Stimulated activated CD4-positive, alpha-beta T cell treated with anti-CD3 and anti-CD28 coated beads, Interleukin-2, amount 100 ng/mL, for 48 hours (primary cell): ENCODE data around the gene ALDH1A1.

Source experiments
- DNase-seq, 2 donors: peaks; one replicate each; pipeline ENCODE4 v3.0.0-alpha.2; 2020

ALDH1A1 gene

DNA sequence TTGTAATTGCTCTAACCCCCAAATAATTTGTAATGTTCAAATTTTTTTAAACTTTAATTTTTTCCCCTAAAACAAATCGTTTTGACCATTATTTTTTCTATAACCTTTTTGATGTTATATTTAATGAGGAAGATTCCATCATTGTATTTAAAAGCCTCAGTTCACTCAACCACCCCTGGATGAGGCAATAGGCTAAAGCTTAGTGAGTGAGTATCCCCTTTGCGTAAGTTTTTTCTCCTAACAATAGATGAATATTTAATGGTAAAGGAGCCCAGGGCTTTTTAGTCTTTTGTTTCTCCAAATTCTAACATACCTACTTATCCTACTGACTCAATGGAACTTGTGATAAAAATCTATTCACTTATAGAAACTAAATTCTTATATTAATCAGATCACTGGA, 38.1 kb downstream of the ALDH1A1 start:
- DNase-seq: no peak

DNA sequence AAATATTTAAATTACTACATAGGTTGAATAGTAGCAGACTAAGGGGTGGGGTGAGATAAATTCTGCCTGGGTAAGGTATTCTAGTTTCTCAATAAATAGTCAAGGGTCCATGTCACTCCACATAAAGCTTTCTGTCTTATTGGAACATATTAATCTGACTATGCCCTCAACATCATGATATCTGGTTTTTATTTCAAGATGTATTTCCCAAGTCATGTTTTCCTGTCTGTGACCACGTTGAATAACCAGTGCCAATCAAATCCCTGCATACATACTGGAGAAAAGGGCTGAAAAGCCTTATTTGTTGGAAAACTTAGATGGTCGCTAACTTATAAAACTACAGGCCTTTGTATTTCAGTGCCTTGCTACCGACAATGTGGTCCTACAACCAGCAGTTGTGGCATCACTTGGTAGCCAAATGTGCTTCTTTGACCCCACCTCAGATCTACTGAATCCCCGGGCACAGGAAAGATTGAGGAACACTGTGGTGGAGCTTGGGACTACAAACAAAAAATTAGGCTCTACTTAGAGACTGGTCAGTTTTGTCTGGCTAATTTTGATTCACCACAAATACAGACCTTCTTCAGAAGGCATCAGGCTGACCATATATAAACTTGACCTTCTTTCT, 39.4 kb downstream of the ALDH1A1 start:
- no peak for DNase-seq

DNA sequence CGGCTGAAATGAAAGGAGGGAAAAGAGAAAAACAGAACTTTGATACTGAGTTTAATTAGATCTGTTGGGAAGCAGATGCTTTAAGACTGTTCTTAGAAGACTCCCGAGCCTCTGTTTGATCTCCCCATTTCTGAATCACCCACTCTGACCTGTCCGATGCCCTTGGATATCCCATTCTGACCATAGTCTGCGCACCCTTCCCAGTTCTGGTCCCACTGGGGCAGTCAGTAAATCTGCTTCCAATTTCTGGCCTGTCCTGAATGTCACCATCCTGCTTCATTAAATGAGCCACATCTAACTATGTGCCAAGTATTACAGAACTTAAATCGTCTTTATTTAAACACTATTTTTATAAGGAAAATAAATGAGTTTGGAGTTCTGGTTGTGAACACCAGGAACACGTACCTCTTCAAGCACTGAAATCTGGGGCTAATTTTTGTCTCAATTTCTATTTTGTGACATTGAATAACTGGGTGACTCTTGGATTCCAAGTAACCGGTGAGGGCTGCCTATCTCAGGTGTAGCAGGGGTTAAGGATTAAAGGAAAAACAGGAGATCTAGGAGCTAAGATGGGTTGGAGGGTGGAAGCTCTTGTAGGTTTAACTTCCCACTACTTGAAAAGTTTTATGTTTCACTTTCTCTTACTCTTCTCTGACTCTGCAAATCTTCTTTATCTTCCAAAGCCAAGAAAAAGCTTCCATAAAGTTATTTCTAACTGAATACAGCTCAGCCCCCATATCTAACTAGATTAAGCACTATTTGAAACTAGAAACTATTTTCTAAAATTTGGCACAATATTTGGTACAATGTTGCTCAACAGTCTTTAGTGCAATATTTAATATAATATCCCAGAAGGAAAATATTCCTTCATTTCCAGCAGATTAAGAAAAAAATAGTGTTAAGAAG, 40.1 kb downstream of the ALDH1A1 start:
- DNase-seq: no peak

DNA sequence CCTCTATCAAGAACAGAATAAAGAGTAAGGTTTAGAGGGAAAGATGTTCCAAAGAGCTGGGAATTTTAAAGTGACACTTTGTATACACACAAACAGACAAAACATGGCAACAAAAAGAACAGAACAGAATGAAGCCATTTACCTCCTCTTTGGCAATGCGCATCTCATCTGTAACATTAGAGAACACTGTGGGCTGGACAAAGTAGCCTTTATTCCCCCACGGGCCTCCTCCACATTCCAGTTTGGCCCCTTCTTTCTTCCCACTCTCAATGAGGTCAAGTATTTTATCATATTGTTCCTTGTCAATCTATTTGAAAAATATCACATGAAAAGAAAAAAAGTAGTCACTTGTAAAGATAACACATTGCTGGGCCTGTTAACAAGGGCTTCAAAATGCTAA, 41.0 kb downstream of the ALDH1A1 start:
- no peak for DNase-seq

DNA sequence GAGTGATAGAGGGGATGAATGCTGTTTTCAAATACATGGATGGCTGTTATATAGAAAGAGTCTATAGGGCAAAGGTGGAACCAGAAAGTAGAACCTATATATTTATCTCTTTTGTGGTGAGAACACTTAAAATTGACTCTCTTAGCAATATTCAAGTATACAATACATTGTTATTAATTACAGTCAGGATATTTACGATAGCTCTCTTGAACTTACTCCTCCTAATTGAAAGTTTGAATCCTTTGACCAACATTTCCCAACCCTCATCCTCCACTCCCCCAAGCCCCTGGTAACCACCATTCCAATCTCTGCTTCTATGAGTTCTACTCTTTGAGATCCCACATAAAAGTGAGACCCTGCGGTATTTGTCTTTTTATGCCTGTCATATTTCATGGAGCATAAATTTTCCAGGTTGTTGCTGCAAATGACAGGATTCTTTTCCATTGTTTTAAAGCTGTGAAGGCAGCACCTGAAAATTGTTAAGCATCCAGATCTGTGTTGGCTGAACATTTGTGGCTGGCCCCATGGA, 41.5 kb downstream of the ALDH1A1 start:
- no peak for DNase-seq

DNA sequence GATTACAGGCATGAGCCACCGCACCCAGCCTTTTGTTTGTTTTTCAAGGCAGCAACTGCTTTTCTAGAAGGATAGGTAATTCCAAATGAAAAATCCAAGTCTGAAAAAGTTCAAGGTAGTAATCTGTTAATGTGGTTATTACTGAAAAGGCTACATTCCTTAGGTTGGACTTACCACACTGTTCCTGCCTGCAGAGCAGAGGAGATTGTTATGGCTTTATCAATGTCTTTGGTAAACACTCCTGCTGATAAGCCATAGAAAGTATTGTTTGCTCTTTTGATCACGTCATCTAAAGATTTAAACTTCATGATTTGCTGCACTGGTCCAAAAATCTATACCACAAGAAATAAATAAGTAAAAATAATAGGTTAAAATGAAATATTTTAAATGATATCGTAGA, 43.4 kb downstream of the ALDH1A1 start:
- no peak for DNase-seq

DNA sequence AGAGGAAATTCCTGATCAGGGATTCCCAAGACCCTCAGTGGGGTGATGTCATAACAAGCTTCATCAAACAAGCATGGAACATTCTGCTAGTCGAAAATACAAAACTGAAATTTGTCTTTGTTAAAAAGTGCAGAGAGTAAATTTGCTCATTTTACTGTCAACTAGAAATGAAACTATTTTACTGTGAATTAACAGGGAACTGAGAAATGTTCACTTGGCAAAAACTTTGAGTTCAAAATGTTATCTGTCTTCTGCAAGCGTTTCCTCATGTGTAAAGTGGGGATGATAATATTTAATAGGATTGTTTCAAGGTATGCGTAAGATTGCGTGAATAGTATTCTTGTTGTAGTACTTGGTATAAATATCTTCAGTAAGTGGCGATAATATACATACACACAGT, 45.4 kb downstream of the ALDH1A1 start:
- DNase-seq: no peak

DNA sequence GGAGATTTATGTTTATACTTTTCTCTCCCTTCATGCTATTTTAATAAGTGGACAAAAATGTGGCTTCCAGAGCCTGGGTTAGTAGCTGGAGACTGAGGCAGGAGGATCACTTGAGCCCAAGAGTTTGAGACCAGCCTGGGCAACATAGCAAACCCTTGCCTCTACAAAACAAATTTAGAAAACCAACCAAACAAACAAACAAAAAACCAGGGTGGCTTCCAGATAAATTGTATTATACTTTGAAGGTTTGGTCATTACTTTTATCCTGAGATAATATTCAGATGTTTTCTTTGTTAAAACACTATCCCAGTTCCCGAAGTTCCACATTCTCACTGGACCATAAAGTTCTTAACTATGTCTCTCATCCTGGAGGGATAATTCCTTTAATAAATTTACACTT, 46.0 kb downstream of the ALDH1A1 start:
- DNase-seq: no peak

DNA sequence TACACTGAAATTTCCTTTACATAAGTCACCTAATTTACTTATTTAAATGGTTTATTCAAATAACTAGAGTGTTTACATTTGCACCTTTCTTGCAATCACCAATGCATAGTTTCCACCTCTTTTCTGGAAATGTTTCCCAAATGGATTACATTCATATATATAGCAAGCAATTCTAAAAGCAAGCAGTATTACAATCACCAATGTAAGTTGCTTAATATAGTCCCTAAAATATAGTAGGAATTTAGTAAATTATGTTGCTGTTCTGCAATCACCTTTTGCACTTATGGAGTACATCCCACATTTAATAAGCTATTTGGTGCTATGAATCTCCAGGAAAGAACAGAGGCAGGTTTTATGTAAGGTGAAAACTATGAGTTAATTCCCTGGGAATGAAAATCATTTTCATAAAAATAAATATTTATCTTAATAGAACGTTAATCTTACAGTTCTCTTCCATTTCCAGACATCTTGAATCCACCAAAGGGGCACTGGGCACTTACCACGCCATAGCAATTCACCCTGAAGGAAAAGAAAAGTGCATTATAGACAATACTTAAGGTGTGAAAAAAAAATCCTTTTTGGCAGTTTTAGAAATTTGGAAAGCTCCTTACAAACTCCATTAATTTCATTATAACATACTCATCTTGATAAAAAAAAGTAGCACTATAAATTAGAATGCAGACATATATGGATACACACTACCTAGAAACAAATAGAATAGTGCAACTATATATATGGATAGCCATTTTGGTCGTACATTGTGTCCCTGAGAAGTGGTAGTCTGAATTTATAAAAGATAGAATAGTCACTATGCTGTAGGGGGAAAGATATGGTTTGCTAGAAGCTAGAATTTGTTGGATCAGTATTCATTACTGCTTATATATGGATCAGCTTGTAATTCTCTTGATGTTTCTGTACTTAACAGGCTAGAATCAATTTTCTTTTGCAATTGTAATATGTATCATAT, 47.1 kb downstream of the ALDH1A1 start:
- no peak for DNase-seq

DNA sequence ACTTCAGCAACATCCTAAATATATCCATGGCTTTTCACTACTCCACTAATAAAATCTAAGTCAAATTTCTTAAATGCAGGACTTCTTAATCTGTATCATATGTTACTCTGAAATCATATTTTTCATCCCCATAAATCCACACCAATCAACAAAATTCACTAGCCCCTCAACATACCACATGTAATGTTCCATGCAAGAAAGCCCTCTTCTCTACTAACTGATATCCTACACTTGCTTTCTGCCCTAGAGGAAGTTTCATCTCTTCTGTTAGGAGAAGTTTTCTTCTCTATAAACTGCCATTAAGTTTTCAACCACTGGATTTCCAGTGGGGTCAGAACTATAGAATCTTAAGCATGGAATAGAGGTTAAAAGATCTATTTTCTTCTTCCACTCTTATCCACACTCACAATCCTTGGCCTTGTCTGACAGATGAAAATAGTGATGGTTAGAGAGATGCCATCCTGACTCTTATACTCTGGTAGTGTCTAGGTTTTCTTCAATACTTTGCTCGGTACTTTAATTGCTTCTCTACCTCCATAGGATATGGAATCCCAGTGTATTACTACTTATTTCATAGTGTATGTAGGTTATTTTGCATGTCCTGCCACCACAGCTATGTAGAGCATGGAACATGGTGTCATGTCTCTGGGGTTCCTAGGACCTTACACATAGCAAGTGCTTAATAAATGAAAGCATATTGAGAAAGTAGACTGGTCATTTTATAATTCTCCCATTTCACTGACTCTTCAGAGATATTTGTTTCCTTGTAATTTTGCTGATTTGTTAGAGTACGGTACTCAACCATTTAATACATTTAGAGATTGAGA, 48.4 kb downstream of the ALDH1A1 start:
- no peak for DNase-seq

DNA sequence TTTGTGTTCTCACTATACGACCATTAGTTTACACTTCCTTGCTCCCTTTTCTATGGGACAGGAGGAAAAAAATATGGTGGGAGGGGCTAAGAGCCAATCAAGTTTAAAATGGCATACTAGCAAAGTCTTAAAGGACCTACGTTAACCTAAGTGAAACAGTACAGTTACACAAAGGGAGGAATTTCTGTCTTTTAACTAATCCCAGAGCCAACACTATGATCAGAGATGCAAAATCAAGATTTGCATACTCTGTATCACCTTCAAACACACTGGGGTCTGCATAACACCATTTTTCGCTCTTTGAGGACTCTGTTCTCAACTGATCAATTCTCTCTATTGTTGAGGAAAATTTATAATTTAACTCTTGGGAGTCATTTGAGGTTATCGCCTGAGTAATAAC, 49.8 kb downstream of the ALDH1A1 start:
- no peak for DNase-seq

DNA sequence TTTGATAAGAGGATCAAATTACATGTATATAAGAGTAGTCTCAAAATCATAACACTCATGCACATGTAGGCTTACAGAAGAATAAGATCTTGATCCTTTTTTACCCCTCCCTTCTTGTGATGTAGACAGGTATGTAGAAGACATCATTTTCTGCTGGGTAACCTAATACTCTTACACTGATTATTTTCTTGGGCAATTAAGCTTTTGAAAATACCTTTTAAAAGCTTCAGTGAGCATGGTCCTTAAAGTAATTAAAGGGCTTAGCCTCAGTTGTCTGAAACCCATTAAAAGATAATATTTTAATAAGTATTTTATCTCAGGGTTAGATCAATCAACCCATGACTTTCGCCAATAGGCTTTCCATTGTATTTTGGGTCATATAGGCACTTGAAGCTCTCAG, 50.6 kb downstream of the ALDH1A1 start:
- no peak for DNase-seq

DNA sequence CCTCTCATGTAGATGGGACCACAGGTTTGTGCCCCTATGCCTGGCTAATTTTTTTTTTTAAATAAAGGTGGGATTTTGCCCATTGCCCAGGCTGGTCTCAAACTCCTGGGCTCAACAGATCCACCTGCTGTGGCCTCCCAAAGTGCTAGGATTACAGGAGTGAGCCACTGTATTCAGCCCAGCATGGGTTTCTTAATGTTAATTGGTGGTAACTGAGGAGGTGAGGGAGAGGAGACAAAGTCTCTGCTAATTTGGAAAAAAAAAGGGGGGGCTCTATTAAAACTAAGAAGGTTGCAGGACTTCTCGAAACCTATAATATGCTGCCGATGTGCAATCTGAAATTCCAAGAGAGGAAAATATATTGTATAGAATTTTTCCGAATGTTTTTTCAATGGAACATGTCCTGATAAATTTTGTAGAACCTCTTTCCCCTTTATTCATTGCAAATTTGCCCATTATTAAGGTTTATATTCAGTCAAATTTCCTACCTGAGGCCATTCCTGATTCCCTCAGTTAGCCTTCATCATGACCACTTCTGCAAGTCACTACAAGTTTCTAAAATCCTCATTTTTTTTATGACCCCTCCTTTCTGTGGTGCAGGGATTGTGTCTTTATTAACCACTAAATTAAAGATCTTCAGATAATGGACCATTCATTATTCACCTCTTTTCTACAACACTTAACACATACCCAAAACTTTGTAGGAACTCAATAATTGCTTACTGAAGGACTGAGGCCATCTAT, 52.9 kb downstream of the ALDH1A1 start:
- DNase-seq: no peak

DNA sequence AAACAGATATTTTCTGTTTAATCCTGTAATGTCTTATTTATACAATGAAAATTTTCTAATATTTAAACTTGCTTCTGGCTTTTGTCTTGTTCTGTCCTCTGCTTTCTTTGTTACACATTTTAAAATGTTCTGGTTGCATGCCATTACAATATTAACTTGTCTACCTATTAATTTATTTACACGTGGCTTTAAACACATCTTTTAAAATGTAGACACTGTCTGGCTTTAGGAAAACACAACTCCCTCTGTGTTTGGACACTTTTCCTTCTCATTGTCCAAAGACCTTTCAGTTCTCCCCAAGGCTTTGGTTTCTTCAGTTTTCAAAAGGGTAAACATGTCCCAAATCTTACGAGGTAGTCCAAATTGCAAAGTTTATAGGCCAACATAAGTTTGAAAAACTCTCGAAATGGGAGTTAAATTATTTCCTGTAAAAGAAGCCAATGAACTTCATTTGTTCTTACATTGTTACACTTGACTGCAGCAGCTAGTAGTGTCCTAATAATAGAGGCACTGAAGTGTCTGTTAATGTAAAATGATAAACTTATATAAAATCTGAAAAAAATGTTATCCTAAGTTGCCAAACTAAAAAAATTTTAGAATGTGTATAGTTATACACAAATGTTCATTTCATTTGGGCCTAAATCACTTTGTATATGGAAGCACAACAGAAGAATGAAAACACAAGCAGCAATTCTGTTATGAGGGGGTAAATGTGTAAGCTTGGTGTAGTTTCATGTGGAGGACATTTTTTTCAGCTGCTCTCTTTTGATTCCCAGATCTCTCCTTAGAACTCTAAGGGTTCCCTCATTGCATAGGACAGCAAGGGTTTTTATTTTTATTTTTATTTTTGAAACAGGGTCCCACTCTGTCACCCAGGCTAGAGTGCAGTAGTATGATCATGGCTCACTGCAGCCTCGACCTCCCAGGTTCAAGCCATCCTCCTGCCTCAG, 53.8 kb downstream of the ALDH1A1 start:
- DNase-seq: no peak

DNA sequence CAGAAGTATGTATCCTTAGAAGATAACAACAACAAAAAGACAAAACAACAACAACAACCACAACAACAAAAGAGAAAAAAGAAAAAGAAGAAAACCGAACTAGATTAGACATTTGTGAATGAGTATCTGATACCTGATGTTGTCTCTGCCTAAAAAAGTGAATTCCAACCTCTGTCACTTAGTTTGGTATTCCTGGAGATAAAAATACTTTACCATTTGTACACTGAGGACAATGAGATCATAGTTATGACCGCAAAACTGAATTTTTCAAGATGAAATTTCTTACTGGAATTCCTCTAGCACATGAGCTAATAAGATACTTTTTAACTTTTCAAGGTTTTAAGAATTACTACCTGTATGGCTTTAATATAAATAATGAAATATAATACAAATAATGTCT, 54.5 kb downstream of the ALDH1A1 start:
- no peak for DNase-seq

DNA sequence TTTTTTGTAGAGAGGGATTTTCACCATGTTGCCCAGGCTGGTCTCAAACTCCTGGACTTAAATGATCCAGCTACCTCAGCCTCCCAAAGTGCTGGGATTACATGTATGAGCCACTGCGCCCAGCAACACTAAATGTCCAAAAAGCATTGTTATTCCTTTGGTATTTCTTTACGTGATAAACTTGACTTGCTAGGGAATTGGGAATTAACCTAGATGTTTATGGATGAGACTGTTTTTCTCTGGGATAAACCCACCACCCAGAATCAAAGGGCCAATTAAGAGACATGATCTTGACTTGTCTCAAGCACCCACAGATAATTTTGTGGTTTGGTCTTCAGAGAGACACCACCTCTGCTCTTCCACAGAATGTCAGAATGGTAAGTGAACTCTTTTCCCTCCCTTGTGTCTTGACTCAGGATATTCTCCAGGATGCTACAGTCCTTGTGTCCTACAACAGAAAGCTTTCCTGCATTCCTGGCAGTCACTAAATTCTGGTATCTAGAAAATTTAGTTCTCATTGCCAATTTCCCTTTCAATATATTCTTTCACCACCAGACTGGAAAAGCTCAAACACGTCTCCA, 55.7 kb downstream of the ALDH1A1 start:
- no peak for DNase-seq

DNA sequence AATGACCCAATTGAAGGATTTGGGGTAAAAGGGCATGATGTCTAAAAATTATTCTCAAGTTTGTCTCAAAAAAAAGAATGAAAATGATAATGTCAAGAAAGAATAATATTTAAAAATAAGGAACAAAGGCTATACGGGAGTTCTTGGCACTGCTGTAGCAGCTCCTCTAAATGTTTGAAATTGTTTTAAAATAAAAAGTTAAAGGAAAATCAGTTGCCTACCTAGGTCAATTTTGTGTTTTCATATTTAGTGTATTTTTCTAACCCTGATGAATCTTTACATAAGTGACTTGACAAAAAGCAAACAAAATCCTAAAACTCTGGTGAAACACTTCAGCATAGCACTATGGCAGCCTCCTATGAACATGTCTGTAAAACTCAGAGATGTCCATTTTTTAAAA, 56.4 kb downstream of the ALDH1A1 start:
- DNase-seq: no peak

DNA sequence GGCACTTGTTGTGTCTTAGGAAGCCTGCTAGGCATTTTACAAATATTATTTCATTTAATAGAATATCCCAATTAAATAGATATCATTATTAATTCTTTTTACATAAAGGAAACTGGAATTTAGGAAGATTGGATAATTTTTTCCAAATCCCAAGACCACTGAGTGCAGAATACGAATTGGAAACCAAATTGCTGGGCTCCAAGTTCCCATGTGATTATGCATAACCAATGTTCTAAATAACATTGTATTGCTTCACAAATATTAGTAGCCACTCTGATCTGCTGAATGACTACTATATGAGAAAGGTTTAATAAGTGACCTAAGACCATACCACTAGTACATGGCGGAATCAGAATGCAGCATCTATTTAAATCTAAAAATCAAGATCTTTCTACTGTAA, 57.7 kb downstream of the ALDH1A1 start:
- no peak for DNase-seq

DNA sequence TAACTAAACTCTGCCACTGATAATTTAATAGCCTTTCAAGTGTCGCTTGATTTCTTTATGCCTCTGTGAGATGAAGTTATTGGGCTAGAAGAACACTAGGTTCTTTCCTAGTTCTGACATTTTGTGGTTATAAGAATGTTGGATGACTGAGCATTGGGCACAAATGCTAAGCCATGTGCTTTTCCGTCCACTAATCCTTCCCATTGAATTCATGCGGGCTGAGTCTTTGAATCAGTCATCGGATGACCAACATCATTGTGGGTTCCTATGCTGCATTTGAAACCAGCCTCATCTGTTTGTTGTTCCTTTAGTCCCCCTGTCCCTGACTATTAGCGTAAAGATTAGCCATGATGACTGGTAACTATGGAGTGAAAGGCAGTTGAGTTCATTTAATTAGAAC, 58.5 kb downstream of the ALDH1A1 start:
- no peak for DNase-seq

DNA sequence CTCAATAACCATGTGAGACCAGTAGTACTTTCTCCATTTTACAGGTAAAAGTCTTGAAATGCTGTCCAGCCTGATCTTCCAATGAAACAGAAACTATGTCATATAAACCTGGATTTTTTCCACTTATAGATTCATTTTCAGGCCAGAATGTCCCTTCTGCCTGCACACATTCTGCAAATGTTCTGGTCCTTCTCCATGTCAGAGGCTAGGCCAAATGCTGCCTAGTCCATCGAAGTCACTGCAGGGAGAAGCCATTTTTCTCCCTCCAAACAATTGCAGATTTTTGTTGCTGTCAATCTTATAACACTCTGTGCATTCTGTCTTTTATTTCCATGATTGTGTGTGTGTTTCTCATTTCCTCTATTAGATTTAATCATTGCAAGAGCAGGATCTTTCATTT, 59.4 kb downstream of the ALDH1A1 start:
- no peak for DNase-seq
